Esophagus muscularis mucosa (tissue), 4 donors: Measurements from ENCODE around the gene P2RY2.

ENCODE experiments used
- EP300 ChIP-seq: sonication (generic); formaldehyde crosslinking; IDR thresholded peaks from one replicate; pipeline ENCODE4 v1.6.1; 2017; ENCODE audit warnings: antibody characterized with exemption
- POLR2A ChIP-seq: fragments of 450-650 bp; IDR thresholded peaks from one replicate; pipeline ENCODE4 v1.6.1; 2017; ENCODE audit warnings: antibody characterized with exemption, moderate library complexity, mild to moderate bottlenecking, low read depth
- POLR2AphosphoS5 ChIP-seq, 2 donors: sonication (generic); formaldehyde crosslinking; IDR thresholded peaks; one replicate each; pipeline ENCODE4 v1.6.1; 2017; ENCODE audit warnings: antibody characterized with exemption in 2 of 2
- TF ChIP-seq, protein P1 (sequence below), 3 experiments: fragments of 200-600 bp in 2 of 3; fragments of 450-650 bp in 1 of 3; sonication (generic) in 2 of 3; IDR thresholded peaks; one replicate each; pipeline ENCODE4 v1.5.1; 2017 to 2019; ENCODE audit warnings: antibody characterized with exemption in 3 of 3, mild to moderate bottlenecking in 2 of 3, moderate library complexity in 1 of 3

DNA sequence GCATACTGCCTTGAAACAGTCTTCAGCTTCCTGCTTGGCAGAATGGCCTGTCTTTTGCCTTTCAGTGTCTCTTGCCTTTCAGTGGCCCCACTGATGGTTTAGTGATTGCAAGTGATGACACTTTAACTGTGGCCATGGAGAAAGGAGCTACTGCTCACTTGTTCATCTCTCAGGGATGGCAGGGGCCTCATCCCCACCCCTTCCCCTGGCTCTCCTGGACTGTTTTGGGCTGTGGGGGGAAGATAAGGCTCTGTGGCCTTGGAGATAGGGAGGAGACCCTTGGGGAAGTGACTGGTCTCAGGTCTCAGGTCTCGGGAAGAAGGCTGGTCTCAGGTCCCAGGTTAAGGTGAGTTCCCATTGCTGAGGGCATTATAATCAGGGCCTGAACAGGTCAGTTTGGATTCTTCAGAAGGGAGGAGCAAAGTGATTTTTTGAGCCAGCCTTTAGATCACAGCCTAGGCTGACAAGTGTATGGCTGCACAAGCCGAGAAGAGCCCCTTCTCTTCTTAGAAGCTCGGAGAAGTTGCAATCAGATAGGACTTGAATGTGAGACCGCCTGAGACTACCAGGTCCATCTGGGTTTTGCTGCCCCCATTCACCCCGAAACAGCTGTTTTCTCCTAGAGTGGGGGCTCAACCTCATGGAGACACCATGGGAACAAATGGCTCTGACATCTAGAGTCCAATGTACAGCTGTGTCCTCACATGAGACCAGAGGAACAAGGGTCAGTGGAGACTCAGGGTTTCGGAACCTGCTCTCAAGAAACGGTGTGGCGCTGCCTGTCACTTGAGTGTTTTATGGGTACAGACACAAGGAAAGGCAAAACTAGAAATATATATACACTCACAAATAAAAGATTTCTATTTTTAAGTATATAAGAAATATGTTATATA lies 15.9 kb upstream of the P2RY2 start:
- TF ChIP-seq, protein P1, sequence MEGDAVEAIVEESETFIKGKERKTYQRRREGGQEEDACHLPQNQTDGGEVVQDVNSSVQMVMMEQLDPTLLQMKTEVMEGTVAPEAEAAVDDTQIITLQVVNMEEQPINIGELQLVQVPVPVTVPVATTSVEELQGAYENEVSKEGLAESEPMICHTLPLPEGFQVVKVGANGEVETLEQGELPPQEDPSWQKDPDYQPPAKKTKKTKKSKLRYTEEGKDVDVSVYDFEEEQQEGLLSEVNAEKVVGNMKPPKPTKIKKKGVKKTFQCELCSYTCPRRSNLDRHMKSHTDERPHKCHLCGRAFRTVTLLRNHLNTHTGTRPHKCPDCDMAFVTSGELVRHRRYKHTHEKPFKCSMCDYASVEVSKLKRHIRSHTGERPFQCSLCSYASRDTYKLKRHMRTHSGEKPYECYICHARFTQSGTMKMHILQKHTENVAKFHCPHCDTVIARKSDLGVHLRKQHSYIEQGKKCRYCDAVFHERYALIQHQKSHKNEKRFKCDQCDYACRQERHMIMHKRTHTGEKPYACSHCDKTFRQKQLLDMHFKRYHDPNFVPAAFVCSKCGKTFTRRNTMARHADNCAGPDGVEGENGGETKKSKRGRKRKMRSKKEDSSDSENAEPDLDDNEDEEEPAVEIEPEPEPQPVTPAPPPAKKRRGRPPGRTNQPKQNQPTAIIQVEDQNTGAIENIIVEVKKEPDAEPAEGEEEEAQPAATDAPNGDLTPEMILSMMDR (IDR thresholded peaks at IDR 0.05): no peak
- TF ChIP-seq EP300 (no peak), POLR2A (no peak), POLR2AphosphoS5 (IDR thresholded peaks at IDR 0.05) (no peak)
